ENCODE measurements around the gene KNDC1.

The KNDC1 gene

GRCh38 chr10:133124357-133125211 lies 35.4 kb upstream of the KNDC1 start:
- DNase-seq (ENCODE audit: low read depth, low spot score), result no peak
- H3K4me3 ChIP-seq (ENCODE audit: low read length), result no peak overlapping the region

GRCh38 chr10:133125901-133126300 lies 34.1 kb upstream of the KNDC1 start:
- no peak overlapping the region for H3K4me3 ChIP-seq (ENCODE audit: low read length)
- DNase-seq (ENCODE audit: low read depth, low spot score), result no peak

- H3K4me3 ChIP-seq (ENCODE audit: low read length), result no peak overlapping the region
- DNase-seq (ENCODE audit: low read depth, low spot score), result no peak
These were observed 33.4 kb upstream of the KNDC1 start for GRCh38 chr10:133126431-133127290.

GRCh38 chr10:133127291-133128125 lies 32.5 kb upstream of the KNDC1 start:
- DNase-seq (ENCODE audit: low read depth, low spot score), result no peak
- H3K4me3 ChIP-seq (ENCODE audit: low read length), result no peak overlapping the region

GRCh38 chr10:133128126-133129070 lies 31.6 kb upstream of the KNDC1 start:
- no peak overlapping the region for H3K4me3 ChIP-seq (ENCODE audit: low read length)
- DNase-seq (ENCODE audit: low read depth, low spot score), result no peak

GRCh38 chr10:133129071-133129858 lies 30.8 kb upstream of the KNDC1 start:
- no peak overlapping the region for H3K4me3 ChIP-seq (ENCODE audit: low read length)
- no peak for DNase-seq (ENCODE audit: low read depth, low spot score)

- DNase-seq (ENCODE audit: low read depth, low spot score), result no peak
- H3K4me3 ChIP-seq (ENCODE audit: low read length), result no peak overlapping the region
These were observed 30.0 kb upstream of the KNDC1 start for GRCh38 chr10:133129859-133130495.

- no peak for DNase-seq (ENCODE audit: low read depth, low spot score)
- no peak overlapping the region for H3K4me3 ChIP-seq (ENCODE audit: low read length)
These were observed 29.4 kb upstream of the KNDC1 start for GRCh38 chr10:133130602-133131001.

- no peak for DNase-seq (ENCODE audit: low read depth, low spot score)
- H3K4me3 ChIP-seq (ENCODE audit: low read length), result no peak overlapping the region
These were observed 29.0 kb upstream of the KNDC1 start for GRCh38 chr10:133131053-133131452.

GRCh38 chr10:133131734-133132472 lies 28.1 kb upstream of the KNDC1 start:
- DNase-seq (ENCODE audit: low read depth, low spot score), result no peak
- no peak overlapping the region for H3K4me3 ChIP-seq (ENCODE audit: low read length)

GRCh38 chr10:133132473-133133291 lies 27.3 kb upstream of the KNDC1 start:
- DNase-seq (ENCODE audit: low read depth, low spot score), result no peak

GRCh38 chr10:133133471-133134231 lies 26.4 kb upstream of the KNDC1 start:
- DNase-seq (ENCODE audit: low read depth, low spot score), result no peak

More at GRCh38 chr10:133132473-133133291, 27.3 kb upstream of the KNDC1 start:
- no peak overlapping the region for H3K4me3 ChIP-seq (ENCODE audit: low read length)

GRCh38 chr10:133134411-133135115 lies 25.5 kb upstream of the KNDC1 start:
- DNase-seq (ENCODE audit: low read depth, low spot score), result no peak
- H3K4me3 ChIP-seq (ENCODE audit: low read length), result no peak overlapping the region

More at GRCh38 chr10:133133471-133134231, 26.4 kb upstream of the KNDC1 start:
- no peak overlapping the region for H3K4me3 ChIP-seq (ENCODE audit: low read length)

GRCh38 chr10:133135116-133135465 lies 24.9 kb upstream of the KNDC1 start:
- no peak for DNase-seq (ENCODE audit: low read depth, low spot score)
- no peak overlapping the region for H3K4me3 ChIP-seq (ENCODE audit: low read length)
